Smooth muscle cell (in vitro differentiated cells): ENCODE results near the gene DDX10. TPM values are rescaled to one million over a fixed set of nuclear protein-coding genes. Genes with fewer than 3 reads are reported as not detected.

ENCODE experiments used
- DNase-seq: peaks from one replicate; lab custom pipeline; 2025; ENCODE audit not compliant: unreplicated experiment; lab: John Stamatoyannopoulos, UW
- H2AFZ ChIP-seq: fragments of 200-600 bp; sonication (generic); 2 replicates; pipeline ENCODE4 v1.6.0; 2016; ENCODE audit warnings: antibody characterized with exemption, low read depth, mild to moderate bottlenecking
- H3F3A ChIP-seq: fragments of 200-600 bp; sonication (generic); 2 replicates; pipeline ENCODE4 v1.6.0; 2017; ENCODE audit warnings: antibody characterized with exemption, low read depth
- H3K27ac ChIP-seq: fragments of 200-600 bp; sonication (generic); 2 replicates; pipeline ENCODE4 v1.5.1; 2016; ENCODE audit warnings: low read depth, mild to moderate bottlenecking
- H3K27me3 ChIP-seq: fragments of 200-600 bp; sonication (generic); 2 replicates; pipeline ENCODE4 v1.6.1; 2016; ENCODE audit warnings: low read depth, mild to moderate bottlenecking
- H3K36me3 ChIP-seq: fragments of 200-600 bp; sonication (generic); 2 replicates; pipeline ENCODE4 v1.5.1; 2016; ENCODE audit warnings: low read depth
- H3K4me1 ChIP-seq: fragments of 200-600 bp; sonication (generic); 2 replicates; pipeline ENCODE4 v1.5.1; 2016; ENCODE audit warnings: low read depth
- H3K4me2 ChIP-seq: fragments of 200-600 bp; sonication (generic); 2 replicates; pipeline ENCODE4 v1.6.0; 2016; ENCODE audit warnings: mild to moderate bottlenecking
- H3K4me3 ChIP-seq: fragments of 200-600 bp; sonication (generic); 2 replicates; pipeline ENCODE4 v1.5.1; 2016; ENCODE audit warnings: mild to moderate bottlenecking
- H3K79me2 ChIP-seq: fragments of 200-600 bp; sonication (generic); 2 replicates; pipeline ENCODE4 v1.6.0; 2016; ENCODE audit warnings: low read depth, mild to moderate bottlenecking
- H3K9ac ChIP-seq: fragments of 200-600 bp; sonication (generic); 2 replicates; pipeline ENCODE4 v1.6.0; 2016; ENCODE audit warnings: low read depth
- H3K9me3 ChIP-seq: fragments of 200-600 bp; sonication (generic); replicated peaks from 2 replicates; pipeline ENCODE4 v1.5.1; 2016; ENCODE audit warnings: low read depth
- H4K20me1 ChIP-seq: fragments of 200-600 bp; sonication (generic); 2 replicates; pipeline ENCODE4 v1.6.0; 2016; ENCODE audit warnings: low read depth
- WGBS: methylation state at CpG from one replicate; pipeline ENCODE4 v1.1.7; 2016; ENCODE audit warnings: low lambda C conversion rate; 5-methylcytosine and 5-hydroxymethylcytosine counted together
- polyA plus RNA-seq: library from polyadenylated mRNA; unstranded; fragments of >200 nt; fragmentation: Nextera tagmentation; extraction: Ambion mirVana; gene quantifications from 2 replicates; pipeline ENCODE4 v1.2.1, GENCODE V29; 2016
- total RNA-seq: library from RNA; depleted of rRNA; stranded (reverse); fragments of >200 nt; gene quantifications from 2 replicates; pipeline ENCODE4 v1.2.3, GENCODE V29; 2014
- TF ChIP-seq, protein P1 (sequence below): fragments of 200-600 bp; sonication (generic); IDR thresholded peaks from 2 replicates; pipeline ENCODE4 v1.5.1; 2017; ENCODE audit warnings: borderline replicate concordance, mild to moderate bottlenecking, antibody characterized with exemption; ENCODE audit not compliant: insufficient read depth, poor library complexity, severe bottlenecking

Gene DDX10
- total and polyA plus RNA-seq, 2 experiments from 2014 or later = 7.3 to 15.7 TPM

DNA sequence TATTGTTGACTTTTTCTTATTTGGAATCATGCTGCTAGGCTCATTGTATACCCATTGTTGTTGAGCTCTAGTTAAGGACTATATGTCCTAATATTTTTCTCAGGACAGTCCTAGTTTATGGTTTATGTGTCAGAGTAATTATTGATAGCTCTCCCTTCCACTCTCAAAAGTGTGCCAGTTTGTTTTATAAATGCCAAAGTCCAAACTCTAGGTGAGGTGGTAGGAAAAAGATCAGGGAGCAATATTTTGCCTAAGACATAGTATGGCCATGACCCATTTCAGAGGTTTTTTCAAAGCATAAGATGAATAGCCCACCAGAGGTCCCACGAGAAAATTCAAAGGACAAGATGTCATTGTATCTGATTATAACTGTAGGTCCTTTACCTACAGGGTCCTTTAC lies 20.9 kb upstream of the DDX10 start:
- Histone ChIP-seq H3K36me3 (no peaks in the 10 kb centered on the region), H3K9ac (no peak overlapping the region), H4K20me1 (no peaks in the 10 kb centered on the region), H3K4me3 (no peak overlapping the region), H3K4me1 (peaks cover 2% of the 10 kb centered on the region), H3K27me3 (no peaks in the 10 kb centered on the region), H3F3A (no peaks in the 10 kb centered on the region), H3K4me2 (no peak overlapping the region), H3K27ac (no peak overlapping the region), H3K79me2 (no peaks in the 10 kb centered on the region), H2AFZ (no peak overlapping the region), H3K9me3 (no peaks in the 10 kb centered on the region)
- TF ChIP-seq, protein P1, sequence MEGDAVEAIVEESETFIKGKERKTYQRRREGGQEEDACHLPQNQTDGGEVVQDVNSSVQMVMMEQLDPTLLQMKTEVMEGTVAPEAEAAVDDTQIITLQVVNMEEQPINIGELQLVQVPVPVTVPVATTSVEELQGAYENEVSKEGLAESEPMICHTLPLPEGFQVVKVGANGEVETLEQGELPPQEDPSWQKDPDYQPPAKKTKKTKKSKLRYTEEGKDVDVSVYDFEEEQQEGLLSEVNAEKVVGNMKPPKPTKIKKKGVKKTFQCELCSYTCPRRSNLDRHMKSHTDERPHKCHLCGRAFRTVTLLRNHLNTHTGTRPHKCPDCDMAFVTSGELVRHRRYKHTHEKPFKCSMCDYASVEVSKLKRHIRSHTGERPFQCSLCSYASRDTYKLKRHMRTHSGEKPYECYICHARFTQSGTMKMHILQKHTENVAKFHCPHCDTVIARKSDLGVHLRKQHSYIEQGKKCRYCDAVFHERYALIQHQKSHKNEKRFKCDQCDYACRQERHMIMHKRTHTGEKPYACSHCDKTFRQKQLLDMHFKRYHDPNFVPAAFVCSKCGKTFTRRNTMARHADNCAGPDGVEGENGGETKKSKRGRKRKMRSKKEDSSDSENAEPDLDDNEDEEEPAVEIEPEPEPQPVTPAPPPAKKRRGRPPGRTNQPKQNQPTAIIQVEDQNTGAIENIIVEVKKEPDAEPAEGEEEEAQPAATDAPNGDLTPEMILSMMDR = no peak
- 93% methylated on average over 1 of the region's 1 CpG for WGBS
- no peak for DNase-seq

DNA sequence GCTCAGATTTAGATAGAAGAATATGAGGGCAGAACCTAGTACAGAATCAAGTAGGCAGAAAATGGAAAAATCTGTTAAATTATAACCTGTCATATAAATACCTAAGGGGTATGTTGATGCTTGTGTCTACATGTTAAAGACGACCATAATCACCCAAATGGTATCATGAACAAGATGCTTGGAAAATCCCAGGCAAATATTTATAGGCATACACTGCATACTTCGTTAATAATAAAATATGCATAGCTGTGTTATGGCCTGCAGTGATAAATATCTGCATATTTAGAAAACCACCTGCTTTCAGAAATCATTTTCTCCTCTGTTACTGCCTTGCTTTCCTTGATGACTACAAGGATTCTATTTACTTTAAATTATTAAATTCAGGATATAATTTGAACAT lies 18.9 kb upstream of the DDX10 start:
- no peaks in the 10 kb centered on the region for H3K36me3 ChIP-seq
- H3K27me3 ChIP-seq = no peaks in the 10 kb centered on the region
- no peak overlapping the region for H2AFZ ChIP-seq
- no peak overlapping the region for H3K4me2 ChIP-seq
- H3K9ac ChIP-seq = no peak overlapping the region
- H3K27ac ChIP-seq = no peak overlapping the region
- H3K79me2 ChIP-seq = no peaks in the 10 kb centered on the region
- WGBS = 82% methylated on average over 2 of the region's 2 CpGs
- H3K9me3 ChIP-seq = no peaks in the 10 kb centered on the region
- TF ChIP-seq, protein P1 = no peak
- no peak for DNase-seq
- no peaks in the 10 kb centered on the region for H3F3A ChIP-seq
- H4K20me1 ChIP-seq = no peaks in the 10 kb centered on the region
- peaks cover 2% of the 10 kb centered on the region for H3K4me1 ChIP-seq
- no peak overlapping the region for H3K4me3 ChIP-seq

DNA sequence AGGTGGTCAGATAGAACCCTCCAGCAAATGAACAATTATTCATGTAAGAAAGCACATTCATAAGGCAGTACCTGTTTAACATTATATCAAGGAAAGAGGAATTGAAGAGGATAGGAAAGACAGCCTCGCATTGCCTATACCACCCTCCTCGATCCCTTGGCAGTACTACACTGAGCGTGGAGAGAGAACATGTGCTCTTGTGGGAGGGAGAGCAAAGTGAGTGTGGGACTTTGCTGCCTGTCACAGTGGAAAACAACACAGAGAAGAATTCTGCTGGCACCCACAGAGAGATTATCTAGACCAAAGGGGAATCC lies 17.5 kb upstream of the DDX10 start:
- DNase-seq = no peak
- H4K20me1 ChIP-seq = no peaks in the 10 kb centered on the region
- H3K9me3 ChIP-seq = no peaks in the 10 kb centered on the region
- no peak overlapping the region for H3K9ac ChIP-seq
- 89% methylated on average over 3 of the region's 3 CpGs for WGBS
- no peaks in the 10 kb centered on the region for H3F3A ChIP-seq
- no peaks in the 10 kb centered on the region for H3K79me2 ChIP-seq
- H3K4me1 ChIP-seq = peaks cover 2% of the 10 kb centered on the region
- no peak overlapping the region for H3K4me2 ChIP-seq
- H3K27me3 ChIP-seq = no peaks in the 10 kb centered on the region
- no peak overlapping the region for H3K4me3 ChIP-seq
- TF ChIP-seq, protein P1 = no peak
- peak overlapping the region; percentile 33 for H2AFZ ChIP-seq
- no peak overlapping the region for H3K27ac ChIP-seq
- no peaks in the 10 kb centered on the region for H3K36me3 ChIP-seq

DNA sequence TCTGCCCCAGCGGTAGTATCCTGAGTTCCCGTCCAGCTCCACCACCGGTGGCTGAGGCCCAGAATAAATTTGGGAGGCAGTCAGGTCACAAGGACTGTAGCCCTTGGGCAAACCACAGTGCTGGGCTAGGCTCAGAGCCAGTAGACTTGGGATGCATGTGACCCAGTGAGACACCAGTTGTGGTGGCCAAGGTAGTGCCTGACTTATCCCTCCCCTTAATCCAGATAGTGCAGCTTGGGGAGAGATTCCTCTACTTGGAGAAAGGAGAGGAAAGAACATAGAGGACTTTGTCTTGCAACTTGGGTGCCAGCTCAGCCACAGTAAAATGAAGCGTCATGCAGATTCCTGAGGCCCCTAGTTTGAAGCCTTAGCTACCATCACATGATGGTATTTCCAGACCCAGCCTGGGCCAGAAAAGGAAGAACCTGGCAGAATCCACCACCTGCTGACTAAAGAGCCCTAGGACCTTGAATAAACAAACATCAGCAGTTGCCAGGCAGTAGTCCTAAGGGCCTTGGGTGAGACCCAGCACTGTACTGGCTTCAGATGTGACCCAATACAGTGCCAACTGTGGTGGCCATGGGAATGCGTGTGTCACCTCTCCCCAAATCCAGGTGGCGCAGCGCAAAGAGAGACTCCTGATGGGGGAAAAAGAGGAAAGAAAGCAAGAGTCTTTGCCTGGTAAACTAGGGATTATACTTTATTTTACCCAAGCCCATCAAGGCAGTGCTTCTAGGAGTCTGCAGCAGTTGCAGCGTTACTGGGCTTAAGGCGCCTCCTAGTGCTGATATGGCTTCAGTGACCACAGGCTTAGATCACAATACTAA lies 17.0 kb upstream of the DDX10 start:
- Histone ChIP-seq H3K27ac (no peak overlapping the region), H3K4me2 (peak overlapping the region; percentile 14), H3K79me2 (no peaks in the 10 kb centered on the region), H3K36me3 (no peaks in the 10 kb centered on the region), H4K20me1 (no peaks in the 10 kb centered on the region), H2AFZ (peak overlapping the region; percentile 33), H3K9me3 (no peaks in the 10 kb centered on the region), H3K4me1 (peaks cover 2% of the 10 kb centered on the region), H3F3A (no peaks in the 10 kb centered on the region), H3K4me3 (no peak overlapping the region), H3K27me3 (no peaks in the 10 kb centered on the region), H3K9ac (no peak overlapping the region)
- TF ChIP-seq, protein P1 = peak; percentile 80
- 37% methylated on average over 9 of the region's 9 CpGs for WGBS
- DNase-seq = no peak
